ENCODE measurements around the gene PPP2R3C.

- TF ChIP-seq, protein P1, sequence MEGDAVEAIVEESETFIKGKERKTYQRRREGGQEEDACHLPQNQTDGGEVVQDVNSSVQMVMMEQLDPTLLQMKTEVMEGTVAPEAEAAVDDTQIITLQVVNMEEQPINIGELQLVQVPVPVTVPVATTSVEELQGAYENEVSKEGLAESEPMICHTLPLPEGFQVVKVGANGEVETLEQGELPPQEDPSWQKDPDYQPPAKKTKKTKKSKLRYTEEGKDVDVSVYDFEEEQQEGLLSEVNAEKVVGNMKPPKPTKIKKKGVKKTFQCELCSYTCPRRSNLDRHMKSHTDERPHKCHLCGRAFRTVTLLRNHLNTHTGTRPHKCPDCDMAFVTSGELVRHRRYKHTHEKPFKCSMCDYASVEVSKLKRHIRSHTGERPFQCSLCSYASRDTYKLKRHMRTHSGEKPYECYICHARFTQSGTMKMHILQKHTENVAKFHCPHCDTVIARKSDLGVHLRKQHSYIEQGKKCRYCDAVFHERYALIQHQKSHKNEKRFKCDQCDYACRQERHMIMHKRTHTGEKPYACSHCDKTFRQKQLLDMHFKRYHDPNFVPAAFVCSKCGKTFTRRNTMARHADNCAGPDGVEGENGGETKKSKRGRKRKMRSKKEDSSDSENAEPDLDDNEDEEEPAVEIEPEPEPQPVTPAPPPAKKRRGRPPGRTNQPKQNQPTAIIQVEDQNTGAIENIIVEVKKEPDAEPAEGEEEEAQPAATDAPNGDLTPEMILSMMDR (IDR thresholded peaks at IDR 0.05): no peak
- no peak for TF ChIP-seq POLR2A (IDR thresholded peaks at IDR 0.05)
Measured at GRCh38 chr14:35124127-35124526, 2.3 kb upstream of the PPP2R3C start.

Measured in upper lobe of left lung (tissue), 4 donors.